ENCODE results near the gene KCNIP4. TPM values are rescaled to one million over a fixed set of nuclear protein-coding genes. Genes with fewer than 3 reads are reported as not detected.
"Not testable (repeated sequence)": the region's sequence is repeated elsewhere in the genome, so short reads cannot be mapped to it uniquely, and the experiment has no call there.

The KCNIP4 gene
- total RNA-seq, 1 donor = 1.7 TPM

- no peak overlapping the region for H3K4me3 ChIP-seq (ENCODE audit: low read depth, low read length)
- DNase-seq (ENCODE audit: low read depth) = no peak
- TF ChIP-seq CTCF (IDR thresholded peaks at IDR 0.05; ENCODE audit: insufficient read depth, low read length) = no peak
Measured at GRCh38 chr4:20764366-20764992, 1184.1 kb downstream of the KCNIP4 start.

DNA sequence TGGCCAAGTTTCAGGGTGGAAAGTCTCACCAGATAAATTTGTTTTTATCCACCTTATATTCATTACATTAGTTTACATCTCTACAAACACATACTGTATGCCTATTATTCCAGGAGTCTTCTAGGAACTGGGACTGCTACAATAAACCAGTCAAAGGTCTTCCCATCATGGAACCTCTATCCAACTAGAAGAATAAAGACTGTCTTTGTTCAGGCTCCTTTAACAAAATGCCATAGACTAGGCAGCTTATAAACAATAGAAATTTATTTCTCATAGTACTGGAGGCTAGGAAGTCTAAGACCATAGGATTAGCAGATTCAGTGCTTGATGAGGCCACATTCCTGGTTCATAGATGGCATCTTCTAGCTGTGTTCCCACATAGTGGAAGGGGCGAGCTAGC is 1186.7 kb downstream of the KCNIP4 start:
- DNase-seq (ENCODE audit: low read depth) = no peak
- H3K4me3 ChIP-seq (ENCODE audit: low read depth, low read length) = no peak overlapping the region
- no peak for TF ChIP-seq CTCF (IDR thresholded peaks at IDR 0.05; ENCODE audit: insufficient read depth, low read length)

DNA sequence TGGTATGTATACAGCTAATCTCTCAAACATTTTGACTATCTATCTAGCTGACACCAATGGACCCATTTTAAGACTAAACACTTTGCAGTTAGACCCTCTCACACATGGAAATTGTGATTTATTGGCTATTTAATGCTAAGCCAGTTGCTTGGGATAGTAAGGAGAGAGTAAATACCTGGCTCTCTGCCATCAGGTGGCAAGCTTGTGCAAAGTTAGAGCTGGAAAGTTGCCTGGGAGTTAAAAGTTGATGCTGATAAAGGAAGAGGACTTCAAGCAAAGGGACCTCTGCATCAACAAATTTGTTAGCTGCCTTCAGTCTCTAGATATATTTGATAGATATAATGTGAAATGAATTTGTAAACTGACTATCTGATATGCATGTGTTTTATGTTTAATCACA is 1187.2 kb downstream of the KCNIP4 start:
- no peak overlapping the region for H3K4me3 ChIP-seq (ENCODE audit: low read depth, low read length)

DNA sequence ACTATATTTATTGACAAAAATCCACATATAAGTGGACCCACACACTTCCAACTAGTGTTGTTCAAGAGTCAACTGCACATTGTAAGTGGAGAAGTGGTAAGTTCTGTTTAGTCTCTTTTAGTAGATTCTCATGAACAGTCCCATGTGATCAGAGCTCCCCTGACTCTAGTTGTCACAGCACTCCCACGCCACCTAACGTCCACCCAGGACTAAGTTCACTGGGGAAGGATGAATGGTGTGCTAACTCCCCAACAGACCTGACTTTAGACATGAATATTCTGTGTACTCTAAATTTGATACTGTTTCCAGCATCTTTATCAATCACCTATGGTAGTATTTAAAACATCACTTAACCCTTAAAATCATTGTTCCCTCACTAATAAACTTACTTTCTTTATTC is 1188.5 kb downstream of the KCNIP4 start:
- no peak overlapping the region for H3K4me3 ChIP-seq (ENCODE audit: low read depth, low read length)
- TF ChIP-seq CTCF (IDR thresholded peaks at IDR 0.05; ENCODE audit: insufficient read depth, low read length) = no peak
- DNase-seq (ENCODE audit: low read depth) = no peak

More for the DNA sequence above, 1187.2 kb downstream of the KCNIP4 start:
- TF ChIP-seq CTCF (IDR thresholded peaks at IDR 0.05; ENCODE audit: insufficient read depth, low read length) = no peak
- DNase-seq (ENCODE audit: low read depth) = no peak

DNA sequence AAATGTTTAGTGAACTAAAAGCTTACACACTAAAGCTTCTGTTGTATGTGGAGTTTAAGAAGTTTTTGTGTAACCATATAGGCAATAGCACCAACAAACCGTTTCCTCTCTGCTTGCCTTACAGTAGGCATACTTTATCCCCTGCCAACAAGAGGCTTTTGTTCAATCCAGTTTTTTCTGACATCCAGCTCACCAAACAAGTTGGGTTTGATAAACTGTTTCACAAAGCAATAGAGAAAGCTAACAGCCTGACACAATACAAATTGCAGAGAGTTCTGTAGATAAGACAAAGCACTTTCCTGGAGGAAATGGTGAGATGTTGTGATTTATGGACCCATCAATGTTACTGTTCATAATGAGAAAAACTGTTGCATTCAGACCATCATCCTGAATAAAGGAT is 1194.5 kb downstream of the KCNIP4 start:
- no peak for DNase-seq (ENCODE audit: low read depth)
- H3K4me3 ChIP-seq (ENCODE audit: low read depth, low read length) = no peak overlapping the region
- no peak for TF ChIP-seq CTCF (IDR thresholded peaks at IDR 0.05; ENCODE audit: insufficient read depth, low read length)

DNA sequence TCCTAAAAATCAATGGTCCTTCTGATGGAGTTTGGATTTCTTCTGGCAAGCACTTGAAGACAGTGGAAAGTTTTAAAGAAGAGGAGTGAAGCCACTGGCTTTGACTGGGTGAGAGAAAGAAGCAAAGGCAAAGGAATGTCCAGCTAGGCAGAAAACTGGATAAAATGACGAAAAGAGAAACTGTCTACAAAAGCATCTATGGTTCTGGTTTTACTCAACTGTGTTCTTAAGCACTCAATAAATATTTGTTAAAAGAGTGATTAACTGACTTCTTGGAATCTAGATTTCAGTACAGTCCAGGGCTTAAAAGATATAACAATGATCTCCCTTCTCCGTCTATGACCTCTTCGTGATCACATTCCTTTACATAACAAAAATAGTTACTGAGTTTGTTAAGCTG is 1195.9 kb downstream of the KCNIP4 start:
- DNase-seq (ENCODE audit: low read depth) = no peak

DNA sequence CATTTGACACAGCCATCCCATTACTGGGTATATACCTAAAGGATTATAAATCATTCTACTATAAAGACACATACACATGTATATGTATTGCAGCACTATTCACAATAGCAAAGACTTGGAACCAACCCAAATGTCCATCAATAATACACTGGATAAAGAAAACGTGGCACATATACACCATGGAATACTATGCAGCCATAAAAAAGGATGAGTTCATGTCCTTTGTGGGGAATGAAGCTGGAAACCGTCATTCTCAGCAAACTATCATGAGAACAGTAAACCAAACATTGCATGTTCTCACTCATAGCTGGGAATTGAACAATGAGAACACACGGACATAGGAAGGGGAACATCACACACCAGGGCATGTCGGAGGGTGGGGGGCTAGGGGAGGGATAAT is 1202.6 kb downstream of the KCNIP4 start:
- not testable (repeated sequence) for H3K4me3 ChIP-seq (ENCODE audit: low read depth, low read length); DNase-seq (ENCODE audit: low read depth)

More for the DNA sequence above, 1195.9 kb downstream of the KCNIP4 start:
- TF ChIP-seq CTCF (IDR thresholded peaks at IDR 0.05; ENCODE audit: insufficient read depth, low read length) = no peak
- no peak overlapping the region for H3K4me3 ChIP-seq (ENCODE audit: low read depth, low read length)
